DOHH2 (cell line): Measurements from ENCODE around the gene PTGDR2.

ENCODE experiments used
- H3F3A ChIP-seq: fragments of 200-600 bp; sonication (generic), shearing (Covaris generic); 2 replicates; pipeline ENCODE4 v1.6.0; 2016; ENCODE audit warnings: antibody characterized with exemption, mild to moderate bottlenecking; ENCODE audit not compliant: control insufficient read depth, insufficient read depth
- H3K27ac ChIP-seq: fragments of 200-600 bp; sonication (generic); 2 replicates; pipeline ENCODE4 v1.5.1; 2014; ENCODE audit warnings: low read depth, mild to moderate bottlenecking, low read length, moderate library complexity
- H3K27me3 ChIP-seq: fragments of 200-600 bp; sonication (generic); 2 replicates; pipeline ENCODE4 v1.6.1; 2014; ENCODE audit warnings: mild to moderate bottlenecking, low read length, mixed read lengths; ENCODE audit not compliant: control insufficient read depth
- H3K36me3 ChIP-seq: fragments of 200-600 bp; sonication (generic); 2 replicates; pipeline ENCODE4 v1.6.1; 2014; ENCODE audit warnings: mild to moderate bottlenecking, low read length, moderate library complexity, mixed read lengths; ENCODE audit not compliant: control insufficient read depth
- H3K4me1 ChIP-seq: fragments of 200-600 bp; sonication (generic); 2 replicates; pipeline ENCODE4 v1.6.1; 2014; ENCODE audit warnings: mild to moderate bottlenecking, low read length, mixed read lengths; ENCODE audit not compliant: control insufficient read depth
- H3K4me2 ChIP-seq: fragments of 200-600 bp; sonication (generic); 2 replicates; pipeline ENCODE4 v1.6.0; 2014; ENCODE audit warnings: mild to moderate bottlenecking, low read length, moderate library complexity
- H3K4me3 ChIP-seq: fragments of 200-600 bp; sonication (generic); 2 replicates; pipeline ENCODE4 v1.5.1; 2014; ENCODE audit warnings: mild to moderate bottlenecking, low read length, mixed read lengths
- H3K79me2 ChIP-seq: fragments of 200-600 bp; sonication (generic); 2 replicates; pipeline ENCODE4 v1.6.1; 2014; ENCODE audit warnings: mild to moderate bottlenecking, low read length, mixed read lengths; ENCODE audit not compliant: control insufficient read depth
- H3K9me2 ChIP-seq: fragments of 200-600 bp; sonication (generic); replicated peaks from 2 replicates; pipeline ENCODE4 v1.6.1; 2014; ENCODE audit warnings: mild to moderate bottlenecking, low read length, mixed read lengths; ENCODE audit not compliant: control insufficient read depth
- H3K9me3 ChIP-seq: fragments of 200-600 bp; sonication (generic); 2 replicates; pipeline ENCODE4 v1.6.1; 2014; ENCODE audit warnings: antibody characterized with exemption, low read length, mixed read lengths; ENCODE audit not compliant: control insufficient read depth, insufficient read depth
- H4K20me1 ChIP-seq: fragments of 200-600 bp; sonication (generic); 2 replicates; pipeline ENCODE4 v1.6.0; 2014; ENCODE audit warnings: low read depth, mild to moderate bottlenecking, antibody characterized with exemption, low read length, moderate library complexity; ENCODE audit not compliant: control insufficient read depth, insufficient read depth
- CTCF ChIP-seq: fragments of 200-600 bp; sonication (generic); IDR thresholded peaks from one replicate; pipeline ENCODE4 v1.5.1; 2014; ENCODE audit warnings: antibody characterized with exemption, mild to moderate bottlenecking, low read depth, low read length; ENCODE audit not compliant: poor library complexity, severe bottlenecking
- EZH2phosphoT487 ChIP-seq: fragments of 200-600 bp; sonication (generic); IDR thresholded peaks from 2 replicates; pipeline ENCODE4 v1.6.1; 2017; ENCODE audit warnings: borderline replicate concordance, mild to moderate bottlenecking, antibody characterized with exemption, low read length, moderate library complexity, mixed read lengths

PTGDR2 gene

GRCh38 chr11:60810569-60810968, 45.2 kb downstream of the PTGDR2 start:
- no peaks in the 10 kb centered on the region for H4K20me1 ChIP-seq
- no peaks in the 10 kb centered on the region for H3F3A ChIP-seq
- peaks cover 5% of the 10 kb centered on the region; the same call in 1 of the 2 replicates for H3K9me3 ChIP-seq
- TF ChIP-seq CTCF (no peak), EZH2phosphoT487 (no peak)
- no peaks in the 10 kb centered on the region for H3K36me3 ChIP-seq
- H3K27me3 ChIP-seq: no peaks in the 10 kb centered on the region
- no peak overlapping the region for H3K4me3 ChIP-seq
- H3K79me2 ChIP-seq: no peaks in the 10 kb centered on the region
- no peak overlapping the region for H3K4me2 ChIP-seq
- H3K4me1 ChIP-seq: no peaks in the 10 kb centered on the region
- H3K9me2 ChIP-seq: no peaks in the 10 kb centered on the region
- H3K27ac ChIP-seq: no peak overlapping the region

GRCh38 chr11:60810151-60810550, 45.6 kb downstream of the PTGDR2 start:
- H4K20me1 ChIP-seq: no peaks in the 10 kb centered on the region
- no peak for TF ChIP-seq EZH2phosphoT487
- TF ChIP-seq CTCF: no peak
- H3K4me1 ChIP-seq: no peaks in the 10 kb centered on the region
- no peaks in the 10 kb centered on the region for H3K9me2 ChIP-seq
- no peak overlapping the region for H3K4me2 ChIP-seq
- no peaks in the 10 kb centered on the region for H3F3A ChIP-seq
- no peak overlapping the region for H3K4me3 ChIP-seq
- peaks cover 5% of the 10 kb centered on the region; the same call in 1 of the 2 replicates for H3K9me3 ChIP-seq
- H3K79me2 ChIP-seq: no peaks in the 10 kb centered on the region
- H3K27ac ChIP-seq: no peak overlapping the region
- H3K27me3 ChIP-seq: no peaks in the 10 kb centered on the region
- H3K36me3 ChIP-seq: no peaks in the 10 kb centered on the region

GRCh38 chr11:60809691-60810090, 46.1 kb downstream of the PTGDR2 start:
- Histone ChIP-seq H3K79me2 (no peaks in the 10 kb centered on the region), H3F3A (no peaks in the 10 kb centered on the region), H3K4me3 (no peak overlapping the region), H3K36me3 (no peaks in the 10 kb centered on the region), H3K9me2 (no peaks in the 10 kb centered on the region), H3K4me1 (no peaks in the 10 kb centered on the region), H4K20me1 (no peaks in the 10 kb centered on the region), H3K9me3 (peaks cover 5% of the 10 kb centered on the region; the same call in 1 of the 2 replicates), H3K4me2 (no peak overlapping the region), H3K27me3 (no peaks in the 10 kb centered on the region), H3K27ac (no peak overlapping the region)
- TF ChIP-seq CTCF (no peak), EZH2phosphoT487 (no peak)

- H4K20me1 ChIP-seq: no peaks in the 10 kb centered on the region
- H3F3A ChIP-seq: no peaks in the 10 kb centered on the region
- H3K9me3 ChIP-seq: peaks cover 5% of the 10 kb centered on the region; the same call in 1 of the 2 replicates
- H3K4me1 ChIP-seq: no peaks in the 10 kb centered on the region
- no peaks in the 10 kb centered on the region for H3K9me2 ChIP-seq
- TF ChIP-seq EZH2phosphoT487: no peak
- TF ChIP-seq CTCF: no peak
- no peak overlapping the region for H3K4me3 ChIP-seq
- no peak overlapping the region for H3K27ac ChIP-seq
- H3K27me3 ChIP-seq: no peaks in the 10 kb centered on the region
- no peak overlapping the region for H3K4me2 ChIP-seq
- H3K36me3 ChIP-seq: no peaks in the 10 kb centered on the region
- H3K79me2 ChIP-seq: no peaks in the 10 kb centered on the region
Observed at GRCh38 chr11:60809249-60809648, 46.5 kb downstream of the PTGDR2 start.
